GM21360 (cell line): Measurements from ENCODE around the gene TMEM178B.

Experiments
- ATAC-seq: cut with Tn5 transposase; IDR thresholded peaks from one replicate; pipeline ENCODE4 v1.9.1; 2021; ENCODE audit warnings: mild to moderate bottlenecking, moderate library complexity; ENCODE audit not compliant: unreplicated experiment

The TMEM178B gene

GRCh38 chr7:141511316-141511675 is 437.4 kb downstream of the TMEM178B start:
- ATAC-seq = no peak

- no peak for ATAC-seq
Observed at GRCh38 chr7:141511676-141512396, 438.0 kb downstream of the TMEM178B start.

- ATAC-seq = no peak
Observed at GRCh38 chr7:141512597-141512996, 438.7 kb downstream of the TMEM178B start.

GRCh38 chr7:141513720-141514119 is 439.9 kb downstream of the TMEM178B start:
- no peak for ATAC-seq

GRCh38 chr7:141515941-141516340 is 442.1 kb downstream of the TMEM178B start:
- ATAC-seq = no peak

GRCh38 chr7:141519623-141520022 is 445.8 kb downstream of the TMEM178B start:
- no peak for ATAC-seq

GRCh38 chr7:141522657-141523342 is 448.9 kb downstream of the TMEM178B start:
- no peak for ATAC-seq

GRCh38 chr7:141525973-141526514 is 452.2 kb downstream of the TMEM178B start:
- ATAC-seq = no peak

- no peak for ATAC-seq
Observed at GRCh38 chr7:141527076-141527475, 453.2 kb downstream of the TMEM178B start.

GRCh38 chr7:141528399-141528798 is 454.5 kb downstream of the TMEM178B start:
- no peak for ATAC-seq
